Activated T-cell treated with anti-CD3 and anti-CD28 coated beads, Interleukin-2, amount 50 U/mL, for 72 hours (primary cell): ENCODE results near the gene TTN. TPM values are rescaled to one million over a fixed set of nuclear protein-coding genes. Genes with fewer than 3 reads are reported as not detected.

Source experiments
- ATAC-seq, 2 donors: fragments of 150-1000 bp; cut with Tn5 transposase; replicated peaks in 1 of 2; 2 replicates each; pipeline ENCODE4 v1.10.0; 2021; ENCODE audit warnings: moderate library complexity in 2 of 2, mild to moderate bottlenecking in 1 of 2
- DNase-seq, 2 donors: peaks; one replicate each; pipeline ENCODE4 v3.0.0; 2021 to 2022; ENCODE audit warnings: mixed read lengths in 1 of 2
- H3K27ac Mint-ChIP-seq: one replicate; pipeline ENCODE4 v1.8.0; 2022; ENCODE audit warnings: mild to moderate bottlenecking, moderate library complexity, mixed read lengths
- H3K27me3 Mint-ChIP-seq: one replicate; pipeline ENCODE4 v1.8.0; 2022; ENCODE audit warnings: low read depth, mixed read lengths
- H3K36me3 Mint-ChIP-seq, 2 donors: one replicate each; pipeline ENCODE4 v1.8.0; 2022; ENCODE audit warnings: mixed read lengths in 2 of 2, mild to moderate bottlenecking in 1 of 2; ENCODE audit not compliant: insufficient read depth in 2 of 2
- H3K4me1 Mint-ChIP-seq: one replicate; pipeline ENCODE4 v1.8.0; 2022; ENCODE audit warnings: low read depth, mixed read lengths
- H3K4me3 Mint-ChIP-seq, 2 donors: one replicate each; pipeline ENCODE4 v1.8.0; 2022; ENCODE audit warnings: mild to moderate bottlenecking in 2 of 2, mixed read lengths in 2 of 2, moderate library complexity in 2 of 2
- H3K9me3 Mint-ChIP-seq, 2 donors: one replicate each; pipeline ENCODE4 v1.8.0; 2022; ENCODE audit warnings: mixed read lengths in 2 of 2
- total RNA-seq, 2 donors: library from RNA; stranded (reverse); gene quantifications; one replicate each; pipeline ENCODE4 v1.2.3, GENCODE V29; 2022

TTN gene
- 1 to 10 TPM; 6.6 to 6.9 TPM for total RNA-seq

GRCh38 chr2:178807227-178808008 lies at the start of gene TTN:
Gene TTN (minus strand): TSS chr2:178807423. CDS start chr2:178804642, 2,781 bp downstream.
- H3K36me3 Mint-ChIP-seq, result no peaks in the 10 kb centered on the region
- no peak for ATAC-seq
- no peaks in the 10 kb centered on the region for H3K4me1 Mint-ChIP-seq
- H3K4me3 Mint-ChIP-seq, result no peak within 1 kb of the TSS
- no peaks in the 10 kb centered on the region for H3K27me3 Mint-ChIP-seq
- H3K27ac Mint-ChIP-seq, result no peak within 1 kb of the TSS
- no peak for DNase-seq
- no peaks in the 10 kb centered on the region for H3K9me3 Mint-ChIP-seq

- H3K4me1 Mint-ChIP-seq, result no peaks in the 10 kb centered on the region
- DNase-seq (no peak), ATAC-seq (no peak)
- no peaks in the 10 kb centered on the region for H3K27me3 Mint-ChIP-seq
- H3K4me3 Mint-ChIP-seq, result no peak overlapping the region
- no peaks in the 10 kb centered on the region for H3K9me3 Mint-ChIP-seq
- H3K27ac Mint-ChIP-seq, result no peak overlapping the region
- H3K36me3 Mint-ChIP-seq, result no peaks in the 10 kb centered on the region
Observed at GRCh38 chr2:178855151-178855550, 47.9 kb upstream of the TTN start.

GRCh38 chr2:178848335-178848734 lies 41.1 kb upstream of the TTN start:
- Mint-ChIP-seq H3K27me3 (no peaks in the 10 kb centered on the region), H3K27ac (no peak overlapping the region), H3K4me1 (no peaks in the 10 kb centered on the region), H3K4me3 (no peak overlapping the region), H3K36me3 (peaks cover 4 to 7% of the 10 kb centered on the region in 2 donors), H3K9me3 (no peaks in the 10 kb centered on the region)
- no peak for DNase-seq
- ATAC-seq, result no peak

GRCh38 chr2:178846458-178846802 lies 39.2 kb upstream of the TTN start:
- Mint-ChIP-seq H3K36me3 (peaks cover 4 to 7% of the 10 kb centered on the region in 2 donors), H3K9me3 (no peaks in the 10 kb centered on the region), H3K4me3 (no peak overlapping the region), H3K27me3 (no peaks in the 10 kb centered on the region), H3K4me1 (no peaks in the 10 kb centered on the region), H3K27ac (no peak overlapping the region)
- no peak for ATAC-seq
- no peak for DNase-seq

- Mint-ChIP-seq H3K4me1 (no peaks in the 10 kb centered on the region), H3K9me3 (no peaks in the 10 kb centered on the region), H3K27ac (no peak overlapping the region), H3K36me3 (peaks cover 4 to 7% of the 10 kb centered on the region in 2 donors), H3K4me3 (no peak overlapping the region), H3K27me3 (no peaks in the 10 kb centered on the region)
- DNase-seq (no peak), ATAC-seq (no peak)
Observed at GRCh38 chr2:178845566-178846457, 38.6 kb upstream of the TTN start.

GRCh38 chr2:178844701-178845100 lies 37.5 kb upstream of the TTN start:
- Mint-ChIP-seq H3K4me3 (no peak overlapping the region), H3K27me3 (no peaks in the 10 kb centered on the region), H3K9me3 (no peaks in the 10 kb centered on the region), H3K36me3 (peaks cover 4 to 7% of the 10 kb centered on the region in 2 donors), H3K4me1 (no peaks in the 10 kb centered on the region), H3K27ac (no peak overlapping the region)
- DNase-seq (no peak), ATAC-seq (no peak)

GRCh38 chr2:178844269-178844668 lies 37.0 kb upstream of the TTN start:
- no peak for DNase-seq
- no peaks in the 10 kb centered on the region for H3K27me3 Mint-ChIP-seq
- no peak for ATAC-seq

GRCh38 chr2:178843697-178844096 lies 36.5 kb upstream of the TTN start:
- Mint-ChIP-seq H3K27me3 (no peaks in the 10 kb centered on the region), H3K36me3 (peaks cover 4 to 7% of the 10 kb centered on the region in 2 donors), H3K4me1 (no peaks in the 10 kb centered on the region), H3K4me3 (no peak overlapping the region), H3K27ac (no peak overlapping the region), H3K9me3 (no peaks in the 10 kb centered on the region)
- no peak for ATAC-seq
- DNase-seq, result no peak

More at GRCh38 chr2:178844269-178844668, 37.0 kb upstream of the TTN start:
- Mint-ChIP-seq H3K4me1 (no peaks in the 10 kb centered on the region), H3K27ac (no peak overlapping the region), H3K36me3 (peaks cover 4 to 7% of the 10 kb centered on the region in 2 donors), H3K9me3 (no peaks in the 10 kb centered on the region), H3K4me3 (no peak overlapping the region)

GRCh38 chr2:178836807-178837206 lies 29.6 kb upstream of the TTN start:
- no peak overlapping the region for H3K4me3 Mint-ChIP-seq
- no peaks in the 10 kb centered on the region for H3K4me1 Mint-ChIP-seq
- no peaks in the 10 kb centered on the region for H3K27me3 Mint-ChIP-seq
- no peak overlapping the region for H3K27ac Mint-ChIP-seq
- no peaks in the 10 kb centered on the region for H3K9me3 Mint-ChIP-seq
- no peak for ATAC-seq
- H3K36me3 Mint-ChIP-seq, result peaks cover 1 to 2% of the 10 kb centered on the region in 2 donors
- no peak for DNase-seq

GRCh38 chr2:178834086-178834485 lies 26.9 kb upstream of the TTN start:
- H3K9me3 Mint-ChIP-seq, result no peaks in the 10 kb centered on the region
- no peaks in the 10 kb centered on the region for H3K27me3 Mint-ChIP-seq
- no peak overlapping the region for H3K27ac Mint-ChIP-seq
- peaks cover 1 to 2% of the 10 kb centered on the region in 2 donors for H3K36me3 Mint-ChIP-seq
- DNase-seq, result no peak
- no peak for ATAC-seq
- no peak overlapping the region for H3K4me3 Mint-ChIP-seq
- peaks cover 12% of the 10 kb centered on the region for H3K4me1 Mint-ChIP-seq

GRCh38 chr2:178833382-178833781 lies 26.2 kb upstream of the TTN start:
- DNase-seq (no peak), ATAC-seq (no peak)
- H3K36me3 Mint-ChIP-seq, result peaks cover 1 to 2% of the 10 kb centered on the region in 2 donors
- no peaks in the 10 kb centered on the region for H3K9me3 Mint-ChIP-seq
- no peak overlapping the region for H3K4me3 Mint-ChIP-seq
- no peak overlapping the region for H3K27ac Mint-ChIP-seq
- H3K4me1 Mint-ChIP-seq, result peaks cover 15% of the 10 kb centered on the region
- H3K27me3 Mint-ChIP-seq, result no peaks in the 10 kb centered on the region

- peaks cover 15% of the 10 kb centered on the region for H3K4me1 Mint-ChIP-seq
- ATAC-seq (no peak), DNase-seq (no peak)
- H3K27me3 Mint-ChIP-seq, result no peaks in the 10 kb centered on the region
- H3K9me3 Mint-ChIP-seq, result no peaks in the 10 kb centered on the region
- H3K27ac Mint-ChIP-seq, result no peak overlapping the region
- H3K4me3 Mint-ChIP-seq, result no peak overlapping the region
- H3K36me3 Mint-ChIP-seq, result peaks cover 1 to 2% of the 10 kb centered on the region in 2 donors
Observed at GRCh38 chr2:178830451-178830850, 23.2 kb upstream of the TTN start.

GRCh38 chr2:178829981-178830380 lies 22.8 kb upstream of the TTN start:
- DNase-seq (no peak), ATAC-seq (no peak)
- no peak overlapping the region for H3K27ac Mint-ChIP-seq
- H3K36me3 Mint-ChIP-seq, result peaks cover 1 to 2% of the 10 kb centered on the region in 2 donors
- H3K4me3 Mint-ChIP-seq, result no peak overlapping the region
- no peaks in the 10 kb centered on the region for H3K27me3 Mint-ChIP-seq
- H3K9me3 Mint-ChIP-seq, result no peaks in the 10 kb centered on the region
- peaks cover 15% of the 10 kb centered on the region for H3K4me1 Mint-ChIP-seq
